ENCODE measurements around the gene SPATA12.

GRCh38 chr3:57052662-57053061 is 7.8 kb upstream of the SPATA12 start:
- TF ChIP-seq CTCF (IDR thresholded peaks at IDR 0.05) (no peak), POLR2A (IDR thresholded peaks at IDR 0.05) (no peak)
